Hematopoietic multipotent progenitor cell treated with erythropoietin and hydrocortisone succinate and interleukin-3 and kit ligand, for 17 days (in vitro differentiated cells): ENCODE data around the gene TBC1D23.
"Not testable (repeated sequence)": the region's sequence is repeated elsewhere in the genome, so short reads cannot be mapped to it uniquely, and the experiment has no call there.

Experiments used
- DNase-seq: peaks from one replicate; pipeline ENCODE4 v3.0.0-alpha.2; 2015; ENCODE audit warnings: low spot score

Gene TBC1D23

GRCh38 chr3:100299016-100299415 lies 38.2 kb downstream of the TBC1D23 start:
- no peak for DNase-seq

DNA sequence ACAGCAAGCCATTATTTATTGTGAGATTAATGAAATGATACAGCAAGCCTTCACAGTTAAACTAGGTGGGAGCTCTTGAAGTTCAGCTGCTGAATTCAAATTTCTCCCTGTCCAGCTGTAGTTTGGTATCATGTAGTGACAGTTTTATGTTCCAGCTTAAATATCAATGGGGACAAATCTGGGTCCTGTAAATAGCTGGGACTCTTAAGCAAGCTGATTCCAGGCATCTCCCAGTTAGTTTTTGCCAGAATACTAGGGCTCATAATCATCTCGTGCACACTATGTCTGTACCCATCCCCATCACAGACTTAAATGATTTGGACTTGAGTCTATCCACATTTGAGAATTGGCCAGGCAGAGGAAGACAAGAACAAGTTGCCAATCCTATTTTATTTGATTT lies 45.9 kb downstream of the TBC1D23 start:
- DNase-seq = no peak

- DNase-seq = no peak
Observed at GRCh38 chr3:100310355-100310965, 49.7 kb downstream of the TBC1D23 start.

DNA sequence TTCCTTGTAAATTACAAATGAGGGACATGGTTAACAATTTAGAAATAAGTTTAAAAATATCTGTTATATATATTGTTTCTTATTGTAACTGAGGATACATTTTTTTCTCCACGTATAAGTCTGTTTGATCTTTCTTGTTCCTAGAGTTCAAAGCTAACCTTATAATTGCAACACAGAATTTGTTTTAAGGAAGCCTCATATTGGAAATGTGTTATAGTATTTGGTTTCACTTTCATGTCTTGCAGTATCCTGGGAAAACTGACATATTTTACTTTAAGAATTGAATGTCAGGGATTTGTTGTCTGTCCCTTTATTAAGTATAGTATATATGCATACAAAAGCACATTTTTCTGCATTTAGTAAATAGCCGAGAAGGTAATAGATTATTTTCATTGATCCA lies 50.2 kb downstream of the TBC1D23 start:
- DNase-seq = no peak

- peak; percentile 78 for DNase-seq
Observed at GRCh38 chr3:100316641-100317069, 55.9 kb downstream of the TBC1D23 start.

GRCh38 chr3:100317912-100318311 lies 57.1 kb downstream of the TBC1D23 start:
- DNase-seq = no peak

GRCh38 chr3:100319951-100320350 lies 59.2 kb downstream of the TBC1D23 start:
- DNase-seq = no peak

GRCh38 chr3:100324044-100324443 lies 63.3 kb downstream of the TBC1D23 start:
- DNase-seq = no peak

- DNase-seq = no peak
Observed at GRCh38 chr3:100325827-100326226, 65.0 kb downstream of the TBC1D23 start.

DNA sequence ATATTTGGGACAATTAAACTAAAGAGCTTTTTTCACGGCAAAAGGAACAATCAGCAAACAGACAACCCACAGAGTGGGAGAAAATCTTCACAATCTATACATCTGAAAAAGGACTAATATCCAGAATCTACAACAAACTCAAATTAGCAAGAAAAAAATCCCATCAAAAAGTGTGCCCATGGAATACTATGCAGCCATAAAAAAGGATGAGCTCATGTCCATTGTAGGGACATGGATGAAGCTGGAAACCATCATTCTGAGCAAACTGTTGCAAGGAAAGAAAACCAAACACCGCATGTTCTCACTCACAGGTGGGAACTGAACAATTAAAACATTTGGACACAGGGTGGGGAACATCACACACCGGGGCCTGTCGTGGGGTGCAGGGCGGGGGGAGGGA lies 66.6 kb downstream of the TBC1D23 start:
- not testable (repeated sequence) for DNase-seq

GRCh38 chr3:100329800-100330489 lies 69.2 kb downstream of the TBC1D23 start:
- DNase-seq = no peak

GRCh38 chr3:100330651-100331050 lies 69.9 kb downstream of the TBC1D23 start:
- no peak for DNase-seq

GRCh38 chr3:100331660-100332059 lies 70.9 kb downstream of the TBC1D23 start:
- no peak for DNase-seq

- DNase-seq = no peak
Observed at GRCh38 chr3:100333051-100333450, 72.3 kb downstream of the TBC1D23 start.

DNA sequence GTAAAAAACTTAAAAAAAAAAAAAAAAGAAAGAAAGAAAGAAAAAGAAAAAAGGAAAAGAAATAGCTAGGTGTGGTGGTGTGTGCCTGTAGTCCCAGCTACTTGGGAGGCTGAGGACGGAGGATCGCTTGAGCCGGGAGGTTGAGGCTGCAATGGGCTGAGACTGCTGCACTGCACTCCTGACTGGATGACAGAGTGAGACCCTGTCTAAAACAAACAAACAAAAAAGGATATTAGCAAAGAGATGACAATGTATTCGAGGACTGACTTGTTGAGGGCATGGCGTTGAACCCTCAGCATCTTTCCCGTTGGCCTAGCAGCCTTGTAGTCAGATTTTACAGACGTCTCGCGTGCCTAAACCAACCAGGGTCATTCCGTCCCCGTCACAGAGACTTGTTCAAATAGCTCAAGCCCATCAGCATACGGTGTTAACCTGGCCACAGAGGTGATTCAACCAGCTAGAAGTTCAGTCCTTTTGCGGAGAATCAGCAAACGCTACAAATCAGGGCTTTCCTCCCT lies 73.2 kb downstream of the TBC1D23 start:
- DNase-seq = no peak

DNA sequence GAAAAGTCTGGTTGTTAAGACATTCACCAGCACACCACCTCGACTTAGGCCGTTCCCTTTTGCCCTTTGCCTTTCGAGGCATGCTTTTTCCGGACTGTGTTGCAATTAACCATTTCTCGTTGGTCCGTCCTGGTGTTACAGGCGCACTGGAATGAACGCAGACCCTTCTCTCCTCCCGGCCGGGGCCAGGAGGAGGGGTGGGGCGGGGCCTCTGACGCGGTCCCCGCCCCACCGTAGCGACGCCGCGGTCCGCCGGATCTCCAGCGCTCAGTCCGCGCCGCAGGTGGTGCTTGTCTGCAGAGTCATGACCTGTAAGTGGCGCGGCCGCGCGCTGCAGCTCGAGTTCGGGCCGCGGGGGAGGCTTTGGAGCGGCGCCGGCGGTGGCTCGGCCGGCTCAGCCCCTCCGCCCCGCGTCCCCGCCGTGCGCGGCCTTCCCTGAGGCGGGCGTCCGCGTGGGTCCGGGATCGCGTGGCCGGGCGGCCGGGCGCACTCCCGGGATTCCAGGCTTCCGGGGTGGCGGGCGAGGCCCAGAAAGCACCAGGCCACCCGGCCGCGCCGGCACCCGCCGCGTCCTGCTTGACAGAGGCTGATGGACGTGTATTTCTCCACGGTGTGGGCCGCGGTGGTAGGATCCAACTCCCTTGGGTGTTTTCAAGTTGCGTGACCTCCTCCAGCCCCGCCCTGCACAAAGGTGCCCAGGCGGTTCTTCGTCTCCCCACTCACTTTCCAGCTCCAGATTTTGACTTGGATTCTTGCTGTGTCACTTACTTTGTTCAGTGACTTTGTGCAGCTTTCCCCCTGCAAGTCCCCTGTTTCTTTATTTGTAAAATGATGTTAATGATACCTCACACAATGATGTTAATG lies 73.9 kb downstream of the TBC1D23 start, which contains the start of gene NIT2:
Gene NIT2, plus strand, starts transcription at position 270 of the 864 bp plus-strand sequence. Its CDS starts 35 bp downstream, at position 305.
- peak; percentile 74 for DNase-seq

DNA sequence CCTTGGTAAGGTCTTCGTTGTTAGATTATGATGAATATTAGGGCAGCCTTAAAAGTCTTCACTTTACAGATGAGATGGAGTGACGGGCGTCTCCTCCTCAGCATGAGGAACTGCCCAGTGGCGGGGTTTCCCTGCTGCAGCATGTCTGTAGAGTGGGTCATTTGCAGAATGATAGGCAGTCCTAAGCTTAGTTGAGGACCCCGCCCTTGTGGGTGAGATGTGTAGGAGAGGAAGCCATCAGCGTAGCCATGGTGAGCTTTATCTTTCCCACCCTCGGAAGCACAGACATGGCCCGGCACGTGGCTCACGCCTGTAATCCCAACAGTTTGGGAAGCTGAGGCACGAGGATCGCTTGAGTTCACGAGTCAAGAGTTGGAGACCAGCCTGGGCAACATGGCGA lies 74.6 kb downstream of the TBC1D23 start:
- DNase-seq = peak; percentile 28

- DNase-seq = not testable (repeated sequence)
Observed at GRCh38 chr3:100336229-100336628, 75.4 kb downstream of the TBC1D23 start.

- no peak for DNase-seq
Observed at GRCh38 chr3:100338911-100339310, 78.1 kb downstream of the TBC1D23 start.

DNA sequence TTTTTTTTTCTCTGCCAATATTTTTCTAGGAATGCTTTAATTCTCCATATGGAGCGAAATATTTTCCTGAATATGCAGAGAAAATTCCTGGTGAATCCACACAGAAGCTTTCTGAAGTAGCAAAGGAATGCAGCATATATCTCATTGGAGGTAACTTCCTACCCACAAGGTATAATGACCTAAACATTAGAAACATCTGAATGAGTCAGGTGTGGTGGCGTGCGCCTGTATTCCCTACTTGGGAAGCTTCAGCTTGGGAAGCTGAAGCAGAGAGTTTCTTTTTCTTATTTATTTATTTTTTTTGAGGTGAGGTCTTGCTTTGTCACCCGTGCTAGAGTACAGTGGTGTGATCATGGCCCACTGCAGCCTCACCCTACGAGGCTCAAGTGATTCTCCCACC lies 79.0 kb downstream of the TBC1D23 start:
- DNase-seq = no peak

- no peak for DNase-seq
Observed at GRCh38 chr3:100340527-100340926, 79.7 kb downstream of the TBC1D23 start.

DNA sequence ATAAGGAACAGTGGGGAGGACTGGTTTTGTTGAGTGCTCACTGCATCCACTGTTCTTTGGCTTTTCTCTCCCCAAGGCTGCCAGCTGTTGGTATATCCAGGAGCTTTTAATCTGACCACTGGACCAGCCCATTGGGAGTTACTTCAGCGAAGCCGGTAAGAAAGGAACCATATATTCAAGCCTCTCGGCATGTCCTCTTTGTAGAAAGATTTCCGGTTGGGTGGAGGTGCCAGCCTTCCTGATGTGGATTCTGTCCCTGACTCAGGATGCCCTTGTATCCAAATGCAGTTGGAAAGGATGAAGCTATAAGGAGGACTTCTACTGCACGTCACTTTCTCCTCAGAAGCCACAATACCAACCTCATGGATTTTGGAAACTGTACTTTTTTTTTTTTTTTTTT lies 87.9 kb downstream of the TBC1D23 start:
- DNase-seq = no peak

DNA sequence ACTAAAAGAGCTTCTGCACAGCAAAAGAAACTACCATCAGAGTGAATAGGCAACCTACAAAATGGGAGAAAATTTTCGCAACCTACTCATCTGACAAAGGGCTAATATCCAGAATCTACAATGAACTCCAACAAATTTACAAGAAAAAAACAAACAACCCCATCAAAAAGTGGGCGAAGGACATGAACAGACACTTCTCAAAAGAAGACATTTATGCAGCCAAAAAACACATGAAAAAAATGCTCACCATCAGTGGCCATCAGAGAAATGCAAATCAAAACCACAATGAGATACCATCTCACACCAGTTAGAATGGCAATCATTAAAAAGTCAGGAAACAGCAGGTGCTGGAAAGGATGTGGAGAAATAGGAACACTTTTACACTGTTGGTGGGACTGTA lies 91.0 kb downstream of the TBC1D23 start:
- DNase-seq = not testable (repeated sequence)
